ENCODE results near the gene FAM43A.

FAM43A gene

GRCh38 chr3:194685718-194686413, at the start of gene FAM43A:
FAM43A (plus strand) TSS chr3:194685883; CDS start chr3:194686827, 944 bp downstream.
- Histone ChIP-seq H3K9ac (ENCODE audit: low read depth, low read length, poor library complexity, severe bottlenecking) (no peak within 1 kb of the TSS), H4K20me1 (ENCODE audit: insufficient read depth, low read length, poor library complexity, severe bottlenecking) (no peaks in the 10 kb centered on the region)

GRCh38 chr3:194637066-194637465, 48.6 kb upstream of the FAM43A start:
- peaks cover 18% of the 10 kb centered on the region for H3K4me1 ChIP-seq (ENCODE audit: insufficient read depth, low read length, poor library complexity, severe bottlenecking)
- no peak overlapping the region for H3K4me3 ChIP-seq (ENCODE audit: low read length, poor library complexity, severe bottlenecking)
- H4K20me1 ChIP-seq (ENCODE audit: insufficient read depth, low read length, poor library complexity, severe bottlenecking), result no peaks in the 10 kb centered on the region
- no peak overlapping the region for H3K4me2 ChIP-seq (ENCODE audit: low read depth, low read length, poor library complexity, severe bottlenecking)
- no peaks in the 10 kb centered on the region for H3K9me3 ChIP-seq (ENCODE audit: insufficient read depth, low read depth, low read length)
- no peaks in the 10 kb centered on the region for H3K9me2 ChIP-seq (replicated peaks; ENCODE audit: low read depth, low read length)
- H2AFZ ChIP-seq (ENCODE audit: low read length), result no peak overlapping the region
- no peaks in the 10 kb centered on the region for H3K27me3 ChIP-seq (ENCODE audit: insufficient read depth, low read length, poor library complexity, severe bottlenecking)
- TF ChIP-seq CTCF (conservative IDR thresholded peaks at IDR 0.05; ENCODE audit: low read length), result no peak
- TF ChIP-seq EZH2phosphoT487 (IDR thresholded peaks at IDR 0.05; ENCODE audit: borderline replicate concordance), result no peak
- no peaks in the 10 kb centered on the region; the same call in 1 of the 2 replicates for H3F3A ChIP-seq (ENCODE audit: low read depth)
- peaks cover 8% of the 10 kb centered on the region for H3K79me2 ChIP-seq (ENCODE audit: insufficient read depth, low read length)
- H3K9ac ChIP-seq (ENCODE audit: low read depth, low read length, poor library complexity, severe bottlenecking), result no peak overlapping the region
- peaks cover 12% of the 10 kb centered on the region; the same call in 1 of the 2 replicates for H3K36me3 ChIP-seq (ENCODE audit: insufficient read depth, low read length)

More at GRCh38 chr3:194685718-194686413, at the start of gene FAM43A:
- no peak for TF ChIP-seq CTCF (conservative IDR thresholded peaks at IDR 0.05; ENCODE audit: low read length)
- TF ChIP-seq EZH2phosphoT487 (IDR thresholded peaks at IDR 0.05; ENCODE audit: borderline replicate concordance), result no peak
- no peaks in the 10 kb centered on the region for H3K79me2 ChIP-seq (ENCODE audit: insufficient read depth, low read length)
- H3K27me3 ChIP-seq (ENCODE audit: insufficient read depth, low read length, poor library complexity, severe bottlenecking), result no peaks in the 10 kb centered on the region
- H3K9me3 ChIP-seq (ENCODE audit: insufficient read depth, low read depth, low read length), result no peaks in the 10 kb centered on the region
- no peak within 1 kb of the TSS for H3K4me2 ChIP-seq (ENCODE audit: low read depth, low read length, poor library complexity, severe bottlenecking)
- no peaks in the 10 kb centered on the region for H3K36me3 ChIP-seq (ENCODE audit: insufficient read depth, low read length)
- H3K4me3 ChIP-seq (ENCODE audit: low read length, poor library complexity, severe bottlenecking), result no peak within 1 kb of the TSS
- H3K4me1 ChIP-seq (ENCODE audit: insufficient read depth, low read length, poor library complexity, severe bottlenecking), result peaks cover 42% of the 10 kb centered on the region
- no peaks in the 10 kb centered on the region for H3K9me2 ChIP-seq (replicated peaks; ENCODE audit: low read depth, low read length)
- H2AFZ ChIP-seq (ENCODE audit: low read length), result no peak within 1 kb of the TSS
- no peaks in the 10 kb centered on the region for H3F3A ChIP-seq (ENCODE audit: low read depth)

- no peak overlapping the region for H3K9ac ChIP-seq (ENCODE audit: low read depth, low read length, poor library complexity, severe bottlenecking)
These were observed 47.9 kb upstream of the FAM43A start for GRCh38 chr3:194637541-194638400.

More at GRCh38 chr3:194637541-194638400, 47.9 kb upstream of the FAM43A start:
- Histone ChIP-seq H3K9me2 (replicated peaks; ENCODE audit: low read depth, low read length) (no peaks in the 10 kb centered on the region), H3F3A (ENCODE audit: low read depth) (no peaks in the 10 kb centered on the region; the same call in 1 of the 2 replicates), H3K79me2 (ENCODE audit: insufficient read depth, low read length) (peaks cover 1% of the 10 kb centered on the region), H2AFZ (ENCODE audit: low read length) (no peak overlapping the region), H3K4me2 (ENCODE audit: low read depth, low read length, poor library complexity, severe bottlenecking) (no peak overlapping the region), H3K27me3 (ENCODE audit: insufficient read depth, low read length, poor library complexity, severe bottlenecking) (no peaks in the 10 kb centered on the region), H3K9me3 (ENCODE audit: insufficient read depth, low read depth, low read length) (no peaks in the 10 kb centered on the region), H3K4me1 (ENCODE audit: insufficient read depth, low read length, poor library complexity, severe bottlenecking) (peaks cover 18% of the 10 kb centered on the region), H3K4me3 (ENCODE audit: low read length, poor library complexity, severe bottlenecking) (no peak overlapping the region), H4K20me1 (ENCODE audit: insufficient read depth, low read length, poor library complexity, severe bottlenecking) (no peaks in the 10 kb centered on the region), H3K36me3 (ENCODE audit: insufficient read depth, low read length) (peaks cover 19% of the 10 kb centered on the region; the same call in 1 of the 2 replicates)
- TF ChIP-seq EZH2phosphoT487 (IDR thresholded peaks at IDR 0.05; ENCODE audit: borderline replicate concordance), result no peak
- TF ChIP-seq CTCF (conservative IDR thresholded peaks at IDR 0.05; ENCODE audit: low read length), result no peak

All from Loucy (cell line).